Body of pancreas (tissue), 4 donors: ENCODE data around the gene PEF1.

Source experiments
- CTCF ChIP-seq, 7 experiments: fragments of 450-650 bp in 4 of 7; fragments of 200-600 bp in 3 of 7; sonication (generic) in 3 of 7; IDR thresholded peaks; one replicate each; pipeline ENCODE4 v1.5.1; 2016 to 2019; ENCODE audit warnings: antibody characterized with exemption in 7 of 7
- POLR2A ChIP-seq, 3 donors: fragments of 450-650 bp; IDR thresholded peaks; one replicate each; pipeline ENCODE4 v1.6.1; 2016; ENCODE audit warnings: antibody characterized with exemption in 3 of 3, mild to moderate bottlenecking in 2 of 3

GRCh38 chr1:31609514-31610118 lies 35.1 kb downstream of the PEF1 start:
- TF ChIP-seq CTCF (IDR thresholded peaks at IDR 0.05) (no peak), POLR2A (IDR thresholded peaks at IDR 0.05) (no peak)
